GM23338 (cell line): ENCODE results near the gene HUS1. TPM values are rescaled to one million over a fixed set of nuclear protein-coding genes. Genes with fewer than 3 reads are reported as not detected.

ENCODE experiments used
- ATAC-seq: fragments of 200-7000 bp; cut with Tn5 transposase; 3 replicates; pipeline ENCODE4 v1.9.1; 2020
- DNase-seq: peaks from one replicate; pipeline ENCODE4 v3.0.0-alpha.2; 2015; ENCODE audit warnings: low spot score
- H2AFZ ChIP-seq: fragments of 200-600 bp; sonication (generic); 2 replicates; pipeline ENCODE4 v1.8.0; 2016; ENCODE audit warnings: antibody characterized with exemption, mild to moderate bottlenecking, moderate library complexity
- H3F3A ChIP-seq: fragments of 200-600 bp; sonication (generic); replicated peaks from 2 replicates; pipeline ENCODE4 v1.8.0; 2017; ENCODE audit warnings: antibody characterized with exemption, mixed run types, low read depth
- H3K27ac ChIP-seq: fragments of 200-600 bp; sonication (generic); 2 replicates; pipeline ENCODE4 v1.6.1; 2016; ENCODE audit warnings: low read depth
- H3K27me3 ChIP-seq: fragments of 200-600 bp; sonication (generic); 2 replicates; pipeline ENCODE4 v1.8.0; 2016; ENCODE audit warnings: mild to moderate bottlenecking, mixed run types, moderate library complexity; ENCODE audit not compliant: insufficient read depth
- H3K36me3 ChIP-seq: fragments of 200-600 bp; sonication (generic); 2 replicates; pipeline ENCODE4 v1.8.0; 2016; ENCODE audit warnings: mild to moderate bottlenecking; ENCODE audit not compliant: insufficient read depth
- H3K4me1 ChIP-seq: fragments of 200-600 bp; sonication (generic); 2 replicates; pipeline ENCODE4 v1.8.0; 2016; ENCODE audit warnings: mild to moderate bottlenecking, moderate library complexity; ENCODE audit not compliant: insufficient read depth
- H3K4me2 ChIP-seq: fragments of 200-600 bp; sonication (generic); 2 replicates; pipeline ENCODE4 v1.7.1; 2017; ENCODE audit warnings: mixed run types
- H3K4me3 ChIP-seq: fragments of 200-600 bp; sonication (generic); 2 replicates; pipeline ENCODE4 v1.6.1; 2016; ENCODE audit warnings: mixed run types
- H3K79me2 ChIP-seq: fragments of 200-600 bp; sonication (generic); replicated peaks from 2 replicates; pipeline ENCODE4 v1.8.0; 2017; ENCODE audit warnings: mild to moderate bottlenecking; ENCODE audit not compliant: insufficient read depth
- H3K9me2 ChIP-seq: fragments of 200-600 bp; sonication (generic); 2 replicates; pipeline ENCODE4 v1.8.0; 2017; ENCODE audit not compliant: insufficient read depth
- H4K20me1 ChIP-seq: fragments of 200-600 bp; sonication (generic); replicated peaks from 2 replicates; pipeline ENCODE4 v1.8.0; 2017; ENCODE audit warnings: mild to moderate bottlenecking; ENCODE audit not compliant: insufficient read depth
- H3K27ac Mint-ChIP-seq: 2 replicates; pipeline ENCODE4 v1.8.0; 2020; ENCODE audit warnings: inconsistent platforms, mild to moderate bottlenecking, moderate library complexity, mixed read lengths
- H3K27me3 Mint-ChIP-seq: 3 replicates; pipeline ENCODE4 v1.8.0; 2022; ENCODE audit warnings: low read depth, mild to moderate bottlenecking, moderate library complexity, mixed read lengths, inconsistent platforms; ENCODE audit not compliant: insufficient read depth, poor library complexity
- H3K36me3 Mint-ChIP-seq: 3 replicates; pipeline ENCODE4 v1.8.0; 2021; ENCODE audit warnings: low read depth, mild to moderate bottlenecking, inconsistent platforms, moderate library complexity, mixed read lengths
- H3K4me1 Mint-ChIP-seq: 3 replicates; pipeline ENCODE4 v1.8.0; 2020; ENCODE audit warnings: mild to moderate bottlenecking, inconsistent platforms, mixed read lengths
- H3K4me3 Mint-ChIP-seq: 3 replicates; pipeline ENCODE4 v1.8.0; 2021; ENCODE audit warnings: moderate library complexity, mild to moderate bottlenecking, inconsistent platforms, mixed read lengths
- H3K9me3 Mint-ChIP-seq: 3 replicates; pipeline ENCODE4 v1.8.0; 2020; ENCODE audit warnings: moderate library complexity, mild to moderate bottlenecking, inconsistent platforms, mixed read lengths
- CREB1 ChIP-seq: fragments of 250-450 bp; sonication (Bioruptor Pico); IDR thresholded peaks from 2 replicates; pipeline ENCODE4 v1.5.0; 2020; ENCODE audit warnings: low read depth, mild to moderate bottlenecking, moderate library complexity
- CTCF ChIP-seq, 2 experiments: fragments of 200-600 bp in 1 of 2; sonication (generic) in 1 of 2; conservative IDR thresholded peaks; 2 replicates each; pipeline versions ENCODE4 v1.5.1 to v1.6.1; 2016 to 2017; ENCODE audit warnings: antibody characterized with exemption in 2 of 2, low read depth in 2 of 2, mild to moderate bottlenecking in 2 of 2, moderate library complexity in 1 of 2
- JUNB ChIP-seq: IDR thresholded peaks from one replicate; pipeline ENCODE4 v1.6.1; 2016; ENCODE audit warnings: antibody characterized with exemption; ENCODE audit not compliant: unreplicated experiment
- NANOG ChIP-seq: IDR thresholded peaks from 2 replicates; pipeline ENCODE4 v1.6.1; 2016; ENCODE audit warnings: antibody characterized with exemption, borderline replicate concordance
- POLR2AphosphoS5 ChIP-seq: IDR thresholded peaks from 2 replicates; pipeline ENCODE4 v1.6.1; 2016; ENCODE audit warnings: antibody characterized with exemption, low read depth
- REST ChIP-seq: IDR thresholded peaks from one replicate; pipeline ENCODE4 v1.6.1; 2018; ENCODE audit warnings: antibody characterized with exemption; ENCODE audit not compliant: unreplicated experiment
- STAT1 ChIP-seq: IDR thresholded peaks from one replicate; pipeline ENCODE4 v1.6.1; 2016; ENCODE audit warnings: antibody characterized with exemption; ENCODE audit not compliant: unreplicated experiment
- ZNF331 ChIP-seq: fragments of 250-450 bp; sonication (Bioruptor Pico); IDR thresholded peaks from 2 replicates; pipeline ENCODE4 v1.5.0; 2020; ENCODE audit warnings: low read depth, mild to moderate bottlenecking, moderate library complexity
- polyA plus RNA-seq: library from polyadenylated mRNA; unstranded; fragments of >200 nt; fragmentation: Nextera tagmentation; extraction: Ambion mirVana; gene quantifications from 2 replicates; pipeline ENCODE4 v1.2.1, GENCODE V29; 2016
- total RNA-seq: library from RNA; depleted of rRNA; stranded (reverse); fragments of >200 nt; shearing (Covaris generic); gene quantifications from 2 replicates; pipeline ENCODE4 v1.2.3, GENCODE V29; 2014
- TF ChIP-seq, protein P1 (sequence below): IDR thresholded peaks from 2 replicates; pipeline ENCODE4 v1.6.1; 2016; ENCODE audit warnings: antibody characterized with exemption

Gene HUS1
- total and polyA plus RNA-seq, 2 experiments from 2014 or later, result 14.9 to 29.7 TPM

GRCh38 chr7:47948141-47948790 lies 31.1 kb downstream of the HUS1 start, which contains the start of gene PKD1L1:
Gene PKD1L1, minus strand, starts transcription at chr7:47948466. Its CDS starts 26 bp downstream, at chr7:47948440.
- Histone ChIP-seq H3K9me2 (no peaks in the 10 kb centered on the region), H3K4me1 (peaks cover 6% of the 10 kb centered on the region), H3K79me2 (no peaks in the 10 kb centered on the region), H3K4me2 (no peak within 1 kb of the TSS), H4K20me1 (no peaks in the 10 kb centered on the region), H3K36me3 (no peaks in the 10 kb centered on the region), H3K27ac (no peak within 1 kb of the TSS), H3K27me3 (no peaks in the 10 kb centered on the region), H3F3A (0 out of 2 replicates have a peak, but pooled peaks cover 2% of the 10 kb centered on the region), H2AFZ (no peak within 1 kb of the TSS), H3K4me3 (no peak within 1 kb of the TSS)
- ATAC-seq (no peak), DNase-seq (no peak)
- Mint-ChIP-seq H3K27me3 (peaks cover 10% of the 10 kb centered on the region), H3K9me3 (no peaks in the 10 kb centered on the region), H3K36me3 (no peaks in the 10 kb centered on the region), H3K27ac (peak within 1 kb of the TSS; percentile 66; the same call in 1 of the 2 replicates), H3K4me3 (no peak within 1 kb of the TSS), H3K4me1 (peaks cover 27% of the 10 kb centered on the region)
- TF ChIP-seq, protein P1, sequence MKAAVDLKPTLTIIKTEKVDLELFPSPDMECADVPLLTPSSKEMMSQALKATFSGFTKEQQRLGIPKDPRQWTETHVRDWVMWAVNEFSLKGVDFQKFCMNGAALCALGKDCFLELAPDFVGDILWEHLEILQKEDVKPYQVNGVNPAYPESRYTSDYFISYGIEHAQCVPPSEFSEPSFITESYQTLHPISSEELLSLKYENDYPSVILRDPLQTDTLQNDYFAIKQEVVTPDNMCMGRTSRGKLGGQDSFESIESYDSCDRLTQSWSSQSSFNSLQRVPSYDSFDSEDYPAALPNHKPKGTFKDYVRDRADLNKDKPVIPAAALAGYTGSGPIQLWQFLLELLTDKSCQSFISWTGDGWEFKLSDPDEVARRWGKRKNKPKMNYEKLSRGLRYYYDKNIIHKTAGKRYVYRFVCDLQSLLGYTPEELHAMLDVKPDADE, result no peak
- TF ChIP-seq NANOG, result no peak
- TF ChIP-seq REST, result no peak
- no peak for TF ChIP-seq CTCF (conservative IDR thresholded peaks at IDR 0.05; ENCODE audit: low read depth in 2 of 2)
- TF ChIP-seq ZNF331, result no peak

DNA sequence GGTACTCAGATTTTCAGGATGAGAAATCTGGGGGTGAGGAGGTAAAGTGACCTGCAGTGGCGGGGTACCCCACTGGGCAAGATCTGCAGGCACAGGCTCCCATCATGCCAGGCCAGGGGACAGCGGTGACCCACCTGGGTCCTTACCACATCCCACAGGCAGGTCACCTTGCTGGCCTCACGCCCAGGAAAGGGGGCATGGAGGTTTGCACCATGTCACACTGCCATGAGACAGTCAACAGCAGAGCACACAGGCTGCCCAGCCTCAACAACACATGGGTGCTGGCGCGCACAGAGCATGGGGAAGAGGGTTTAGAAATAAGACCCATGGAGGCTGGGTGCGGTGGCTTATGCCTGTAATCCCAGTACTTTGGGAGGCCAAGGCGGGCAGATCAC lies 32.1 kb downstream of the HUS1 start:
- Histone ChIP-seq H2AFZ (no peak overlapping the region), H3K4me1 (peaks cover 9% of the 10 kb centered on the region), H4K20me1 (no peaks in the 10 kb centered on the region), H3K36me3 (no peaks in the 10 kb centered on the region), H3K79me2 (no peaks in the 10 kb centered on the region), H3K9me2 (no peaks in the 10 kb centered on the region), H3K27me3 (no peaks in the 10 kb centered on the region), H3K4me3 (no peak overlapping the region), H3F3A (no peaks in the 10 kb centered on the region), H3K27ac (no peak overlapping the region), H3K4me2 (no peak overlapping the region)
- peaks cover 23% of the 10 kb centered on the region for H3K4me1 Mint-ChIP-seq
- no peaks in the 10 kb centered on the region for H3K36me3 Mint-ChIP-seq
- DNase-seq (no peak), ATAC-seq (no peak)
- peaks cover 12% of the 10 kb centered on the region for H3K27me3 Mint-ChIP-seq
- no peaks in the 10 kb centered on the region for H3K9me3 Mint-ChIP-seq
- H3K4me3 Mint-ChIP-seq, result no peak overlapping the region
- H3K27ac Mint-ChIP-seq, result peak overlapping the region; percentile 66; the same call in 1 of the 2 replicates
- TF ChIP-seq, protein P1, result no peak
- TF ChIP-seq POLR2AphosphoS5 (no peak), STAT1 (no peak), ZNF331 (no peak), CREB1 (CRISPR knock-in tag) (no peak), JUNB (no peak)
